Hematopoietic multipotent progenitor cell treated with erythropoietin and hydrocortisone succinate and interleukin-3 and kit ligand, for 17 days (in vitro differentiated cells): Measurements from ENCODE around the gene HNRNPUL1.

Source experiments
- DNase-seq: peaks from one replicate; pipeline ENCODE4 v3.0.0-alpha.2; 2015; ENCODE audit warnings: low spot score

HNRNPUL1 gene

GRCh38 chr19:41308450-41309179, 44.4 kb downstream of the HNRNPUL1 start:
- peak; percentile 96 for DNase-seq

- DNase-seq: peak; percentile 68
These were observed 45.2 kb downstream of the HNRNPUL1 start for GRCh38 chr19:41309180-41310032.

- peak; percentile 95 for DNase-seq
These were observed 46.1 kb downstream of the HNRNPUL1 start, which contains the start of gene CCDC97 for GRCh38 chr19:41310033-41310831. Gene CCDC97 (plus strand): TSS chr19:41310172. CDS start chr19:41310311, 139 bp downstream.

GRCh38 chr19:41311072-41311471, 46.9 kb downstream of the HNRNPUL1 start:
- DNase-seq: no peak

GRCh38 chr19:41311613-41312012, 47.4 kb downstream of the HNRNPUL1 start:
- no peak for DNase-seq

GRCh38 chr19:41316306-41316920, 52.2 kb downstream of the HNRNPUL1 start:
- no peak for DNase-seq

- DNase-seq: no peak
These were observed 54.7 kb downstream of the HNRNPUL1 start for GRCh38 chr19:41318696-41319499.

- DNase-seq: no peak
These were observed 55.5 kb downstream of the HNRNPUL1 start for GRCh38 chr19:41319500-41320184.

GRCh38 chr19:41320185-41320518, 56.0 kb downstream of the HNRNPUL1 start:
- no peak for DNase-seq

- DNase-seq: no peak
These were observed 56.4 kb downstream of the HNRNPUL1 start for GRCh38 chr19:41320568-41320967.

- no peak for DNase-seq
These were observed 57.0 kb downstream of the HNRNPUL1 start for GRCh38 chr19:41321204-41321599.

- peak; percentile 54 for DNase-seq
These were observed 57.6 kb downstream of the HNRNPUL1 start for GRCh38 chr19:41321600-41322270.

- DNase-seq: no peak
These were observed 58.3 kb downstream of the HNRNPUL1 start for GRCh38 chr19:41322451-41322850.

GRCh38 chr19:41323023-41323422, 58.9 kb downstream of the HNRNPUL1 start:
- DNase-seq: peak; percentile 38

GRCh38 chr19:41323430-41324125, 59.4 kb downstream of the HNRNPUL1 start:
- peak; percentile 78 for DNase-seq

GRCh38 chr19:41324231-41324702, 60.1 kb downstream of the HNRNPUL1 start:
- no peak for DNase-seq

- DNase-seq: no peak
These were observed 60.9 kb downstream of the HNRNPUL1 start for GRCh38 chr19:41324921-41325639.

- no peak for DNase-seq
These were observed 61.4 kb downstream of the HNRNPUL1 start for GRCh38 chr19:41325640-41325946.
